ENCODE measurements around the gene C1orf105.
"Not testable (repeated sequence)": the region's sequence is repeated elsewhere in the genome, so short reads cannot be mapped to it uniquely, and the experiment has no call there.

Gene C1orf105

GRCh38 chr1:172487550-172487949 is 67.1 kb downstream of the C1orf105 start:
- DNase-seq (ENCODE audit: low read depth): no peak

- no peak for DNase-seq (ENCODE audit: low read depth)
Measured at GRCh38 chr1:172488393-172488792, 67.9 kb downstream of the C1orf105 start.

GRCh38 chr1:172489847-172490246 is 69.4 kb downstream of the C1orf105 start:
- DNase-seq (ENCODE audit: low read depth): no peak

GRCh38 chr1:172492421-172492820 is 71.9 kb downstream of the C1orf105 start:
- DNase-seq (ENCODE audit: low read depth): no peak

- no peak for DNase-seq (ENCODE audit: low read depth)
Measured at GRCh38 chr1:172494166-172494565, 73.7 kb downstream of the C1orf105 start.

- not testable (repeated sequence) for DNase-seq (ENCODE audit: low read depth)
Measured at GRCh38 chr1:172496127-172496526, 75.6 kb downstream of the C1orf105 start.

- no peak for DNase-seq (ENCODE audit: low read depth)
Measured at GRCh38 chr1:172496678-172497077, 76.2 kb downstream of the C1orf105 start.

- DNase-seq (ENCODE audit: low read depth): peak; percentile 80
Measured at GRCh38 chr1:172497230-172497629, 76.7 kb downstream of the C1orf105 start.

GRCh38 chr1:172498857-172499256 is 78.4 kb downstream of the C1orf105 start:
- DNase-seq (ENCODE audit: low read depth): no peak

GRCh38 chr1:172499636-172500141 is 79.2 kb downstream of the C1orf105 start:
- DNase-seq (ENCODE audit: low read depth): no peak

- DNase-seq (ENCODE audit: low read depth): no peak
Measured at GRCh38 chr1:172500207-172500606, 79.7 kb downstream of the C1orf105 start.

GRCh38 chr1:172507741-172508140 is 87.3 kb downstream of the C1orf105 start:
- no peak for DNase-seq (ENCODE audit: low read depth)

- no peak for DNase-seq (ENCODE audit: low read depth)
Measured at GRCh38 chr1:172510479-172510878, 90.0 kb downstream of the C1orf105 start.

- DNase-seq (ENCODE audit: low read depth): no peak
Measured at GRCh38 chr1:172512591-172512990, 92.1 kb downstream of the C1orf105 start.

- DNase-seq (ENCODE audit: low read depth): peak; percentile 20
Measured at GRCh38 chr1:172513479-172513878, 93.0 kb downstream of the C1orf105 start.

GRCh38 chr1:172514108-172514507 is 93.6 kb downstream of the C1orf105 start:
- no peak for DNase-seq (ENCODE audit: low read depth)

- DNase-seq (ENCODE audit: low read depth): no peak
Measured at GRCh38 chr1:172515436-172515835, 95.0 kb downstream of the C1orf105 start.

GRCh38 chr1:172515927-172516326 is 95.4 kb downstream of the C1orf105 start:
- DNase-seq (ENCODE audit: low read depth): no peak

- no peak for DNase-seq (ENCODE audit: low read depth)
Measured at GRCh38 chr1:172517081-172517480, 96.6 kb downstream of the C1orf105 start.

- no peak for DNase-seq (ENCODE audit: low read depth)
Measured at GRCh38 chr1:172517545-172517944, 97.1 kb downstream of the C1orf105 start.

Data from non-pigmented ciliary epithelial cell (primary cell).